Left ventricle myocardium inferior (tissue), 1 donor: ENCODE measurements around the gene LGALS3BP. TPM values are rescaled to one million over a fixed set of nuclear protein-coding genes. Genes with fewer than 3 reads are reported as not detected.

Experiments used
- DNase-seq: peaks from one replicate; pipeline ENCODE4 v3.0.0-alpha.2; 2020
- H3K27ac ChIP-seq: fragments of 200-600 bp; replicated peaks from 2 replicates; pipeline ENCODE4 v1.8.0; 2021
- H3K27me3 ChIP-seq: fragments of 200-600 bp; 2 replicates; pipeline ENCODE4 v1.8.0; 2021; ENCODE audit warnings: low read depth
- H3K36me3 ChIP-seq: fragments of 200-600 bp; 2 replicates; pipeline ENCODE4 v1.8.0; 2021
- H3K4me1 ChIP-seq: fragments of 200-600 bp; 2 replicates; pipeline ENCODE4 v1.8.0; 2021
- H3K4me3 ChIP-seq: fragments of 200-600 bp; 2 replicates; pipeline ENCODE4 v1.8.0; 2021; ENCODE audit warnings: mild to moderate bottlenecking, moderate library complexity
- H3K9me3 ChIP-seq: fragments of 200-600 bp; replicated peaks from 2 replicates; pipeline ENCODE4 v1.8.0; 2021
- intact Hi-C: fragments of 100-400 bp; cut with micrococcal nuclease; formaldehyde crosslinking; loops from one replicate; pipeline ENCODE4 v1.11.0; 2022
- total RNA-seq: library from RNA; stranded (reverse); fragmentation: NEBNext Ultra II Directional; extraction: Animal tissue kit (Norgen Biotek cat#: 25700); gene quantifications from one replicate; pipeline ENCODE4 v1.2.1, GENCODE V29; 2021
- TF ChIP-seq, protein P1 (sequence below): fragments of 200-600 bp; IDR thresholded peaks from 2 replicates; pipeline ENCODE4 v1.8.0; 2021; ENCODE audit warnings: antibody characterized with exemption, mild to moderate bottlenecking, borderline replicate concordance
- donor health status: DM: no; HTN: yes; CAD: no; lungs with severe emphysema.

Gene LGALS3BP
- total RNA-seq, 1 donor from 2014 or later: 585 TPM

DNA sequence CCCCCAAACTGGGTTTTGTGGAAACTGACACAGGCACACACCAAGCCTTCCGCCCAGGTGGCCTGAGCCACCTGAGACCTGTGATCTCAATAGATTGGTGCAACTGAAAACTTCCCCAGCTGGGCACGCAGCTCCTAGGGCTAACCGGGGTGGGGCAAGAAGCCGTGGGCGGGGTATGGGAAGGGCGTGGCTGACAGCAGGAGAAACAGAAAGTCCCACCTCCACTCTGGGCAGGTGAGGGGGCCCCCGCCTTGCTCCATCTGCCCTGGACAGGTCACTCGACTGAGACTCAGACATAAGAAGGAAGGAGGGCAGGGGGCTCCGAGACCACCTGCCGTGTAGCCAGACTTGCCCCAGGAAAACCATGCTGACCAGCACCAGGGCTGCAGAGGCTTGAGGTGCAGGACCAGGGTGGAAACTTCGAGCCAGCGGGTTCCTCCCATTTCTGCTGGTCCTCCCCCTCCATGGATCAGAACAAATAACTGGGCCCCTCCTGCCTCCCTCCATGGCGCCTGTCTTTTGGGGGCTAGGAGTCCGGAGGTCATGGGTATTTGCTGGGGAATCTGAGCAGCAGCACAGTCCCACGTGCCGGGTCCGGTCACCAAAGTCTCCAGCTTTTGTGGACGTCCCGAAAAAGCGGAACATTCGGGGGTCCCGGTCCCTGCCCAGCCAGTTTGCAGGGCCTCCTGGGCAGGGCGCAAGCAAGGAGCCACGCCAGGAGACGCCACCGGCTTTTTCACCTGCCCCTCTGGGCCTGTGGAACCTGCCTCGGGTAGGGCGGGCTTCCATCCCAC, 55.9 kb downstream of the LGALS3BP start:
- intact Hi-C loops: loop anchor here (10.0 kb wide), 1 partner anchor 59 kb away; no protein-coding TSS in a partner anchor
- Histone ChIP-seq H3K4me1 (peaks cover 70% of the 10 kb centered on the region), H3K36me3 (no peaks in the 10 kb centered on the region), H3K27ac (peak overlapping the region; percentile 96), H3K9me3 (no peaks in the 10 kb centered on the region), H3K4me3 (peak overlapping the region; percentile 87), H3K27me3 (no peaks in the 10 kb centered on the region)
- TF ChIP-seq, protein P1, sequence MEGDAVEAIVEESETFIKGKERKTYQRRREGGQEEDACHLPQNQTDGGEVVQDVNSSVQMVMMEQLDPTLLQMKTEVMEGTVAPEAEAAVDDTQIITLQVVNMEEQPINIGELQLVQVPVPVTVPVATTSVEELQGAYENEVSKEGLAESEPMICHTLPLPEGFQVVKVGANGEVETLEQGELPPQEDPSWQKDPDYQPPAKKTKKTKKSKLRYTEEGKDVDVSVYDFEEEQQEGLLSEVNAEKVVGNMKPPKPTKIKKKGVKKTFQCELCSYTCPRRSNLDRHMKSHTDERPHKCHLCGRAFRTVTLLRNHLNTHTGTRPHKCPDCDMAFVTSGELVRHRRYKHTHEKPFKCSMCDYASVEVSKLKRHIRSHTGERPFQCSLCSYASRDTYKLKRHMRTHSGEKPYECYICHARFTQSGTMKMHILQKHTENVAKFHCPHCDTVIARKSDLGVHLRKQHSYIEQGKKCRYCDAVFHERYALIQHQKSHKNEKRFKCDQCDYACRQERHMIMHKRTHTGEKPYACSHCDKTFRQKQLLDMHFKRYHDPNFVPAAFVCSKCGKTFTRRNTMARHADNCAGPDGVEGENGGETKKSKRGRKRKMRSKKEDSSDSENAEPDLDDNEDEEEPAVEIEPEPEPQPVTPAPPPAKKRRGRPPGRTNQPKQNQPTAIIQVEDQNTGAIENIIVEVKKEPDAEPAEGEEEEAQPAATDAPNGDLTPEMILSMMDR: no peak
- DNase-seq: peak; percentile 61

DNA sequence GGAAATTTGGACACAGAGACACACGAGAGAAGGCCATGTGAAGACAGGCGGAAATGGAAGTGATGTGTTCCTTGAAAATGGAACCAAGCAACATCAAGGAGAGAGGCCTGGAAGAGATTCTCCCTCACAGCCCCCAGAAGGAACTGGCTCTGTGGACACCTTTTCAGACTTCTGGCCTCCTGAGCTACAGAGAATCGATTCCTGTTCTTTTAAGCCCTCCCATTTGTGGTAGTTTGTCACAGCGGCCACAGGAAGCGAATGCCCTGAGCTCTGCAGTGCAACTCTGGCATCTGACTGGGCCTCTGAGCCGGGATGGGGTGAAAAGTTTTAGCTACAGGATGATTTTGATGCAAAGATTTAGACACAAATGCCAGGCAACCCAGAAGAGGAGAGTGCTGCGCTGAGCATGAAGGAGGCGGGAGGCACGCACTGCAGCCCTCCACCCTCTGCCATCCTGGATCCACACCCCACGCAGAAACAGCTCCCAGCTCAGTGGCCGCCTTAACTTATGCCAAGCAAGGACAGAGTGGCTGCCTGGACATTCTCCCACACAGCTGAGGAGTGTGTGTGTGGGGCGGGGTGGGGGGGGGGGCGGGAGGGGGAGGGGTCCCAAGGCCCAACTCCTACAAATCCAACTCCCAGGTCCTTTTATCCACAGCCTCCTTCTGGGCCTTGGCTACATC, 56.8 kb downstream of the LGALS3BP start:
- no peaks in the 10 kb centered on the region for H3K27me3 ChIP-seq
- peak overlapping the region; percentile 87 for H3K4me3 ChIP-seq
- TF ChIP-seq, protein P1: no peak
- peak overlapping the region; percentile 96 for H3K27ac ChIP-seq
- no peaks in the 10 kb centered on the region for H3K36me3 ChIP-seq
- DNase-seq: no peak
- no peaks in the 10 kb centered on the region for H3K9me3 ChIP-seq
- H3K4me1 ChIP-seq: peaks cover 79% of the 10 kb centered on the region
- intact Hi-C loops: loop anchor here (10.0 kb wide), 1 partner anchor 58 kb away; no protein-coding TSS in a partner anchor

DNA sequence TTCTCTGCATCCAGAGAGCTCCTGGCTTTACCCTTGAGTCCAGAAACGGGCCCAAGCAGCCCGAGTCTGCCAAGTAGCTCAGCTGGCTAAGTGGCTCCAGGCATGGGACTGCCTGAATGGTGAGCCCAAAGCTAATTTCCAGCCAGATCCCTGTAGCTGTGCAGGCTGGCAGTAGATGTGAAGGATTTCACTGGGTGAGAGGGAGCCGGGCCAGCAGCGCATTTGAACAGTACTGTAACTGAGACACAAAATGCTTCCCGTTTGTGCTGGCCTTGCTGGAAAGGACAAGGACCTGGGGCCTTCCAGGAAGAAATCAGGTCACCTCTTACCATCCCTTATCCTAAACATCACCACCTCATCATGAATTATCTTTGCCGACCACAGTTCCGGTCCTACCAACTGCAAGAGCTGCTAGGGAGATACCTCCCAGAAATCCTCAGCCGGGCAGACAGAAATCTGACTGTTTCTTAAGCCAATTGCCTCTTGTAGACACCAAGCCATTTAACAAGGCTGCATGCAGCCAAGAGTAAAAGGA, 58.2 kb downstream of the LGALS3BP start:
- TF ChIP-seq, protein P1: no peak
- Histone ChIP-seq H3K27me3 (no peaks in the 10 kb centered on the region), H3K4me1 (peaks cover 92% of the 10 kb centered on the region), H3K4me3 (peak overlapping the region; percentile 87), H3K27ac (peak overlapping the region; percentile 96), H3K9me3 (no peaks in the 10 kb centered on the region), H3K36me3 (no peaks in the 10 kb centered on the region)
- peak; percentile 62 for DNase-seq
- intact Hi-C loops: loop anchor here (10.0 kb wide), 1 partner anchor 57 kb away; no protein-coding TSS in a partner anchor

Other genes with a start within 250 kb of the LGALS3BP start
- 28.9 TPM for gene CYTH1, start 197.7 kb downstream of the LGALS3BP start, total RNA-seq
- 19.4 TPM for gene USP36, start 139.1 kb downstream of the LGALS3BP start, total RNA-seq
- gene CEP295NL, start 76.7 kb downstream of the LGALS3BP start, total RNA-seq: 0.55 TPM
- gene TIMP2, start 54.5 kb downstream of the LGALS3BP start, total RNA-seq: 91.8 TPM
- gene CANT1, start 29.8 kb upstream of the LGALS3BP start, total RNA-seq: 24.2 TPM
- gene C1QTNF1, start 44.2 kb upstream of the LGALS3BP start, total RNA-seq: 146 TPM
- 31.5 TPM for gene ENGASE, start 94.9 kb upstream of the LGALS3BP start, total RNA-seq